DOHH2 (cell line): ENCODE data around the gene YLPM1.

Experiments
- CTCF ChIP-seq: fragments of 200-600 bp; sonication (generic); IDR thresholded peaks from one replicate; pipeline ENCODE4 v1.5.1; 2014; ENCODE audit warnings: antibody characterized with exemption, mild to moderate bottlenecking, low read depth, low read length; ENCODE audit not compliant: poor library complexity, severe bottlenecking
- EZH2phosphoT487 ChIP-seq: fragments of 200-600 bp; sonication (generic); IDR thresholded peaks from 2 replicates; pipeline ENCODE4 v1.6.1; 2017; ENCODE audit warnings: borderline replicate concordance, mild to moderate bottlenecking, antibody characterized with exemption, low read length, moderate library complexity, mixed read lengths

GRCh38 chr14:74735125-74735524, 28.0 kb upstream of the YLPM1 start:
- TF ChIP-seq CTCF (no peak), EZH2phosphoT487 (no peak)
